ENCODE measurements around the gene GRIK4.
A peak's percentile ranks its signal among the peaks of the same experiment; 100 is the strongest.

GRIK4 gene

GRCh38 chr11:120550007-120550406, 38.5 kb downstream of the GRIK4 start:
- no peak for DNase-seq

DNA sequence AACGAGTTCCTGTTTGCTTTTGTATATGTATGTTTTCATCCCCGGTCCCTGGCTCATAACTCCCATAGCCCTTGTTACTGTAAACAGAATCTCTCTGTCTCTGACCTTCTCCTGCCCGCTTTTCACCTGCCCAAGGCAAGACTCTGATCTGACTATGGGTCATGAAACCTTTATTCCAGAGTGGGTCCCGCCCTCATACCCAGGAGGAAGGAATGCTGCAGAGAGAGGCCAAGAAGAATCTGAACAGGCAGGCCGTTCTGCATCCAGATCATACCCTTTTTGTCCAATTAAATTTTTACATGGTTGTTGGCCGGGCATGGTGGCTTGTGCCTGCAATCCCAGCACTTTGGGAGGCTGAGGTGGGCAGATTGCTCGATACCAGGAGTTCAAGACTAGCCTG, 39.6 kb downstream of the GRIK4 start:
- no peak for DNase-seq

- no peak for DNase-seq
Observed at GRCh38 chr11:120554766-120555432, 43.4 kb downstream of the GRIK4 start.

- DNase-seq: no peak
Observed at GRCh38 chr11:120555433-120555773, 43.9 kb downstream of the GRIK4 start.

DNA sequence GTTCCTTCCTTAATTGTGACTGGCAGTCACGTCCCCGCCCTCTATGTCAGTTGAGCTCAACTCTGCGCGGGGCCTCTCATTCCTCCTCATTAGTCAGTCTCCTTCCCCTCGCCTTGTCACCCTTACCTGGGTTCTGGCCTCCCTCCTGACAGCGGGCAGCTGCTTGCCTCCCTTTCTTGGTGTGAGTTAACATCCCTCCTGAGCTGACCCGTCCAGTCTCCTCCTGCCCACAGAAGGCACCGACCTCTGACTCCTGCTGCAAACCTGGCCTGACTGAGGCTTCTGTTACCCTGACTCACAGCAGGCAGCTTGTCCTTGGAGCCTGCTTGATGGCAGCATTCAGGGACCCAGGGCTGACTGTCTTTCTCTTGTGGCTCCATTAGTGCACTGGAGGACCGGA, 45.2 kb downstream of the GRIK4 start:
- DNase-seq: no peak

DNA sequence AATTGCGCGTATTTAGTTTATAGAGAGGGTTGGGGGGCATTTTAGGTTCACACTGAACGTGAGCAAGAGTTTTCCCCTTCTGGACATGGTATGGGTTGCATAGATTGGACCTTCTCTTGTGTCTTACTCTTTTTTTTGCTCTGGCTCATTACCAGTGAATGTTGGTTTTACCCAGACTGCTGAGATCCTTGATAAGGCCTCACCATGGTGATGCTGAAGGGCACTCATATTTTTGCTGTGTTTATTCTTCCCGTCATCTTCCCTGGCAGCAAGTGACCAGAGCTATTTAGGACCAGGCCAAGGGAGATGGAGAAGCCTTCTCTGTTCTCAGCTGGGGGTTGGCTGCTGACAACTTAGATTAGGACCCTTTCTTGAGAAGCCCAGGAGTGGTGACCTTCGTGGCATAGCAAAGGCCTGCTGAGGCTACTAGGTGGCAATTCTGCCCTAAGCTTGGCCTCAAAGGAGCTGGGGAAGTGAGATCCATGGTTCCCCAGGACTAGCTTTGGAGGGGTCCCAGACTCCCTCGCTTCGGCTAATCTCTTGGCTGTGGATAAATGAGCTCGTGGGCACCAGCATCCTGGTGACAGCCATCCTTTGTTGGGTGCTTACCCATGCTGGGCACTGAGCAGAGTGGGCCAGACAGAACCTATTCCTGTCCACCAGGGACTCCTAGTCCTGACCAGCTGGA, 47.3 kb downstream of the GRIK4 start:
- no peak for DNase-seq

GRCh38 chr11:120561286-120561685, 49.7 kb downstream of the GRIK4 start:
- no peak for DNase-seq

GRCh38 chr11:120562806-120563425, 51.4 kb downstream of the GRIK4 start:
- DNase-seq: no peak

- no peak for DNase-seq
Observed at GRCh38 chr11:120563703-120564572, 52.4 kb downstream of the GRIK4 start.

DNA sequence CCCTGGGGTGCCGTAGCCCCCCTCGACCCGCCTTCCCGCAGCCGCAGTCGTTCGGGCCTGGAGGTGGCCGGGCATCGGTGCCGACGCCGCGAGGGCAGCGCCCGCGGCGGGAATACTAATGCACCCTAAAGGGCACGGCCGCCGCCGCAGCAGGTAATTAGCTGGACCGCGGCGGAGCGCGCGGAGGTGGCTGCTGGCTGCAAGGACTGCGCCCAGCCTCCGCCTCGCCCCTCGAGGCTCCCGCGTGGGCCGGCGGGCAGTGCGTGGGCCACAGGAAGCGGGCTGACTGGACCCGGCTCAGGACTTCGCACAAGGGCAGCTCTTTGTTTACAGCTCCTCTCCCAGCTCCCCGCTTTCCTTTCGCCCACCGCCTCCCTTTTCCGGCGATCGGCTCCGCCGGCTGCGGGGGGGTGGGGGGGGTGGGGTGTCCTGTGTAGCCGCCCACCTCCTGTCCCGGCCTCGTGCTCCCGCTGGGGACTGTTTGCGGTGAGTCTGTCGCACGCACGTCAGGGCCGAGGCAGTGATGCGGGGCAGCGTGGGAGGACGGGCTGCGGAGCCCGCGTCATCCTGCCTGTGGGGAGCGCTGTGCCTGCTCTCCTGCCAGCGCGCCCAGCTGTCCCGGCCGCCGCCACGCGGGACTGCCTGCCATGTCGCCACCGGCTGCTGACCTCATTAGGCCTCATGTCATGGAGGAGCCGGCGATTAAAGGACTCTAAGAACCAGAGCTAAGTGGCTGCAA, 53.2 kb downstream of the GRIK4 start:
- no peak for DNase-seq

DNA sequence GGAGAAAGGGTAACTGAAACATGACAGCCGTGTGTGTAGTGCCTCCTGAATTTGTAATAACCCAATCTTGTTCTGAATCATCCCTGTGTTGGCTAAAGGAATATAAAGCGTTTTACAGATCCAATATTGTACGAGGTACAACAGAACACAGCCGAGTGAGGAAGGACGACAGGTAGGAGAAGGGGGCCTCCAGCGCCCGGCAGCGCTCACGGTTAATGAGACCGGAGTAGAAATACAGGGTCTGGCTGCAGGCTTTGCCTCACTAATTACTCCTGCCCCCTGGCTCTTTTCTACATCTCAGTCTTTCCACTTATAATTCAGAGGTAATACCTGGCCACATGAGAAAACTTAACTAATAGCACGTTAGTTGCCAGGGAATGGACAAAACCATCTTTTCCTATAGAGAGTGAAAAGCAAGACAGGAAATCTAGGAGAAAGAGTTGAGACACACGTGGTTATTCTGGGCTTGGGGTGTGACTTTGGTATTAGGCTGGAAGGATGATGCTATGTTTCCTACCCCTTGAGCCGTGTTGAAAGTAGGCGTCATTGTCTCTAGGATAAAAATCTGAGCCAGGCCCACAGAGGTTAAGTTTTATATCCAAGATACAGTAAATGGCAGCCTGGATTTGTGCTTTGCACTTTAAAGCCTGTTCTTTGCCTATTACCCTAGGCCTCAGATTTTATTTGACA, 54.1 kb downstream of the GRIK4 start:
- no peak for DNase-seq

DNA sequence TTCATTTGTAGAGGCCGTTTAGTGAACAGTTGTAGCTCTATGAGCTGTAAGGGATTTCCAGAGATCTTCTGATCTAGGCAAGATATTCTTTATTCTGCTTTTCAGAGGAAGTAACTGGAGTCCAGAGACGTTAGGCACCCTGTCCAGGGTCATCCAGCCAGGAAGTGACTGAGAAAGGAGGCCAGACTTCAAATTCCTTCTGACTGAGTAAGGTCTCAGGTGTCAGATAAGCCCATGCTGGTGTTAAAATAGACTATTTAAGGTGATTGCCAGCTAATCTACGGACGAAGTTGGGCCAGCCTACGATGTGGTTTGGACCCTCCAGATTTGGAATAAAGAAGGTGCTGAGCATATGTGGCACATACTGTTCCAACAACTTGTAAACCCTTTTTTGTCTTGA, 54.6 kb downstream of the GRIK4 start:
- peak in 1 of 2 experiments; percentile 72 for DNase-seq

GRCh38 chr11:120568572-120569307, 57.2 kb downstream of the GRIK4 start:
- DNase-seq: no peak

DNA sequence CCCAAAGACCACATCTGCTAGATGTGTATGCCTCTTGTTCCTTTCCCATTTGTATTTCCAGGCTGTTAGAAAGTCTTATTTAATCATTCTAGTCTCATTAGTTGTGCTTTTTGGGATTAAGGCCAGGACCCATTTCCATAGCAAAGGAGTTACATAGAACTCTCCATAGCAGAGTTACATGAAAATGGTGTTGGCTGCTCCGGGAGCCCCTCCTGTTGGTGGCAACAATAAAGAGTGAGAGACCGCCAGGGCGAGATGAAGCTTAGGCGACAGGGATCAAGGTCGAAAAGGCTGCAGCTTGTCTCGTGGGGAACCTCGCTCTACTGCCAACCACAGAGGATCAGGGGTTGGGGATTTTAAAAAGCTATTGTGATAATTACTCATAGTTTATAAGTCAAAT, 58.3 kb downstream of the GRIK4 start:
- no peak for DNase-seq

DNA sequence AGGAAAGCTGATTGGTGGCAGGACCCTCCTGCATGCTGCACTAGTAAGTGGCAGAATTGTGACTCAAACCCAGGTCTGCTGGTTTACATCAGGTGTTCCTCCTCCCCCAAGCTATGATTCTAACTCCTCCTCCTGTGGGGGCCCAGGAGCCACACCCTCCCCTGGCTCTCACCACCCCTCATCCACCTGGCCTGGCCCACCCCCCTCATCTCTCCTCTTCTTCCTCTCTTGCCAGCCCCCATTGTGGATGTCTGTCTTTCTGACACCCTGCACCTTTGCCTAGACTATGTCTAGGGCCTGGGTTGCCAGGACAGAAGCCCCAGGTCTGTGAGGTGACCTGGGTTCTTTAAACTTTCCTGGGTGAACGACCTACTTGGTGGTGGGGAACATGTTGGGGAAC, 59.9 kb downstream of the GRIK4 start:
- no peak for DNase-seq

DNA sequence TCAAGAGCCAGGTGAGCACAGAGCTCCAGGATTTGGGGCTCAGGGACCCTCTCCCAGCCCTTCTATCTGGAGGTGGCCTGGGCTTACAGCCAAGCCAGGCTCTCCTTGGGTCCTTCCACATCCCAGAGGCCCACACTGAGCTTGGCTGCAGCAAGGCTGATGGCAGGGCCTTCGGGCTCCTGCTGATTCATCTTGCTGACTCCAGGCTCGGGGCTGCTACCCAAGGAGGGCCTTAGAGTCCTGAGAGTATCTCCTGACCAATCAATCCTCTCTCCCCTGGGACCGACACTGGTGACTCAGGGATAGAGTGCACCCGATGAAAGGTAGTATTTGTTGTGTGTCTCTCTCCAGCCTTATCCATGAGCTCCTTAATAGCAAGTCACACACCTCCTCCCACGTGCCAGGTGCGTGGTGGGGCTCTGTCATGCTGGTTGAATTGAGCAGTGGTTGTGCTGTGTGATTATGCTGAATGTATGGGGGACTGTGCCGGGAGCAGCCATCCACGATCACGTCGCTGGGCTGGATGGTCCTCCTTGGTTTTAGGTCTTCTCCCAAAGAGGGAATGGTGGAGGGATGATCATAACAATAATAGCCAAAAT, 62.3 kb downstream of the GRIK4 start:
- no peak for DNase-seq

- no peak for DNase-seq
Observed at GRCh38 chr11:120574876-120575275, 63.3 kb downstream of the GRIK4 start.

DNA sequence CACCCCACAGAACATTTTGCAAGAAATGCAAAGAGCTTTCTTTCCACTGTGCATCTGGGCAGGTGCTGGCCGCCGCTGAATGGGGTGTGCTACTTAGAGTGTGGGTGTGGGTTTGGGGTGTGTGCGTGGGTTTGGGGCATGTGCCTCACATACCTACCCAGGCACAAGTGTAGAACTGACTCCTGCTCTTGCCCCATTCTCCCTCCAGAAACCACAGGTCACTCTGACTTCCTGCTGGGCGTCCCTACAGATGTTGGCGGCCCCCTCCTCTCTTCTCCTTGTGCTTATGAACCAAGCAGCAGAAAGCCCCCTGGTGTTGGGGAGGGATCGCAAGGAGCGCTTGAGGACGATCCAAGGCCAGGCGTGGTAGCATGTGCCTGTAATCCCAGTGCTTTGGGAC, 63.9 kb downstream of the GRIK4 start:
- no peak for DNase-seq

GRCh38 chr11:120576606-120577005, 65.1 kb downstream of the GRIK4 start:
- DNase-seq: no peak

GRCh38 chr11:120577041-120577440, 65.5 kb downstream of the GRIK4 start:
- no peak for DNase-seq

Data from SW 1271 (cell line).